K562 (cell line): ENCODE data around the gene MAPKAPK2. TPM values are rescaled to one million over a fixed set of nuclear protein-coding genes. Genes with fewer than 3 reads are reported as not detected.

Experiments
- ARID1B ChIP-seq: fragments of 450-650 bp; IDR thresholded peaks from 2 replicates; pipeline ENCODE4 v1.6.1; 2016; ENCODE audit warnings: antibody characterized with exemption, mild to moderate bottlenecking, inconsistent platforms
- CBFA2T2 ChIP-seq: fragments of 450-650 bp; conservative IDR thresholded peaks from 2 replicates; pipeline ENCODE4 v1.6.1; 2017; ENCODE audit warnings: mild to moderate bottlenecking
- GATAD2B ChIP-seq: fragments of 450-650 bp; IDR thresholded peaks from 2 replicates; pipeline ENCODE4 v1.6.1; 2017; ENCODE audit warnings: mild to moderate bottlenecking, borderline replicate concordance
- HNRNPL ChIP-seq: fragments of 200-400 bp; formaldehyde crosslinking; IDR thresholded peaks from 2 replicates; pipeline ENCODE4 v1.6.1; 2017; ENCODE audit warnings: low read depth, mild to moderate bottlenecking, low read length
- MTA3 ChIP-seq: fragments of 450-650 bp; formaldehyde crosslinking; IDR thresholded peaks from 2 replicates; pipeline ENCODE4 v1.6.1; 2017; ENCODE audit warnings: mild to moderate bottlenecking, borderline replicate concordance
- RBBP5 ChIP-seq: fragments of 200-600 bp; sonication (generic); IDR thresholded peaks from 2 replicates; pipeline ENCODE4 v1.6.1; 2012; ENCODE audit warnings: borderline replicate concordance, mild to moderate bottlenecking, low read length, control low read depth, inconsistent platforms; ENCODE audit not compliant: insufficient read depth, poor library complexity, severe bottlenecking
- SIN3A ChIP-seq, 2 experiments: fragments of 150-350 bp in 1 of 2; IDR thresholded peaks; 2 replicates each; pipeline ENCODE4 v1.6.1; 2011 to 2016; ENCODE audit warnings: borderline replicate concordance in 2 of 2, low read depth in 2 of 2, low read length in 2 of 2, mild to moderate bottlenecking in 2 of 2, moderate library complexity in 2 of 2; ENCODE audit not compliant: control insufficient read depth in 1 of 2
- SMARCE1 ChIP-seq: fragments of 450-650 bp; IDR thresholded peaks from 2 replicates; pipeline ENCODE4 v1.7.1; 2016; ENCODE audit warnings: mild to moderate bottlenecking
- SPI1 ChIP-seq: IDR thresholded peaks from 2 replicates; pipeline ENCODE4 v1.6.1; 2011; ENCODE audit warnings: low read depth, low read length, control low read depth, borderline replicate concordance
- polyA plus RNA-seq, 8 experiments: library from polyadenylated mRNA; depleted of rRNA in 4 of 8; stranded (reverse) in 5 of 8; unstranded in 3 of 8; fragments of >200 nt; fragmentation: Nextera tagmentation in 2 of 8; fragmentation: Illumina TruSeq in 1 of 8; extraction: Ambion mirVana in 2 of 8; extraction: Trizol in 1 of 8; gene quantifications; 2 replicates each; pipeline versions ENCODE4 v1.2.1 to v1.2.3, GENCODE V29; 2011 to 2014; ENCODE audit warnings: inconsistent platforms in 1 of 8, missing spikeins in 1 of 8
- total RNA-seq, 7 experiments: library from RNA; depleted of rRNA in 6 of 7; stranded (reverse); fragments of >200 nt in 6 of 7; fragmentation: Illumina TruSeq in 2 of 7; extraction: Trizol in 2 of 7; gene quantifications; 2 replicates each; pipeline versions ENCODE4 v1.2.1 to v1.2.3, GENCODE V29; 2011 to 2021; ENCODE audit warnings: low replicate concordance in 1 of 7
- TF ChIP-seq, protein P1 (sequence below): IDR thresholded peaks from 2 replicates; pipeline ENCODE4 v1.6.1; 2016; ENCODE audit warnings: missing genetic modification characterization, missing compliant biosample characterization
- TF ChIP-seq, protein P2 (sequence below): sonication (generic); formaldehyde crosslinking; IDR thresholded peaks from 2 replicates; pipeline ENCODE4 v1.8.1; 2023; ENCODE audit warnings: mild to moderate bottlenecking, missing genetic modification reagents, moderate library complexity
- TF ChIP-seq, protein P3 (sequence below), 2 experiments: fragments of 450-650 bp; formaldehyde crosslinking in 1 of 2; IDR thresholded peaks; 2 replicates each; pipeline versions ENCODE4 v1.4.0 to v1.6.1; 2014 to 2020; ENCODE audit warnings: mild to moderate bottlenecking in 2 of 2, borderline replicate concordance in 1 of 2, low read depth in 1 of 2

The MAPKAPK2 gene
- total and polyA plus RNA-seq, 9 of the 15 experiments (the other 6 are each of a cell fraction or from before 2014, with no cell fraction given) = 0.63 to 94.2 (median 52.1) TPM

DNA sequence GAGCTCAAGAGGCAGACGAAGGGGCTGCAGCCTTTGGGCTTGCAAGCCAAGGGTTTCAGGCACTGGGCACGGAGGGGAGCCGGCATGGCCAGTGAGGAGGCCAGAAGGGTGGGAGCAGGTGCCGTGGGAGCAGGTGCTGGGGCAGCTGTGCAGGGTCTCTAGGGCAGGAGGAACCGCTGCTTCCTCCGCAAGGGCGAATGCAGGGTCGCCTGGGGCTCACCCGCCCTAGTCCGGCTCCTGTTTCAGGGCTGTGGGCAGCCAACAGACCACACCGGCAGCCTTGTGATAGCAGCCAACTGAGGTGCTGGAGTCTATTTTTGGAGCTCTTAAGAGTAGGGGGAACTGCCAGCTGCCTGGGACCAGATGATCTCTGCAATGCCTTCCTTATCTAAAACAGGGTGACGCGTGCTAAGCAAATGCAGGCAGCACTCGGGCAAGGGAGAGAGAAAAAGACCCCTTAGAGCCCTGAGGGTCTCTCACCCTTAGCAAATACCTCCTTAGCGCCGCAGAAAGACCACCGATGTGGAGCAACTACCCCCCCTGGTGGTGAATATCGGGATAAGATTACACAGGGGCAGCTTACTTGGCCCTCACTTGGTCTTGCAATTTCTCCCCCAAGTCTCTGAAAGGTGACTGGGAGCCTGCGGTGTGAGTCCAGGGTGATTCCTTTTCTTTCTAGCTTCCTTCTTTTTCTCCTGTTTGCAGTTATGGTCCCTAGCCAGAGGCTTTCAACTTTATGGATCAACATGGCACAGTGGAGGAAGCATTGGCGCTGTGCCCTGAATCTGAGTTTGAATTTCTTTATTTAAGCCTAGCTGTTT is 20.7 kb upstream of the MAPKAPK2 start (continued):
- TF ChIP-seq SIN3A (IDR thresholded peaks at IDR 0.05; ENCODE audit: borderline replicate concordance in 2 of 2, control insufficient read depth in 1 of 2, low read depth in 2 of 2, low read length in 2 of 2) (0 out of 4 replicates have a peak, but pooled peaks of 1 of the 2 experiments have one; percentile 13), RBBP5 (peak; percentile 54), CBFA2T2 (peak; percentile 61), HNRNPL (no peak), MTA3 (0 out of 2 replicates have a peak, but pooled peaks have one; percentile 41), SMARCE1 (0 out of 2 replicates have a peak, but pooled peaks have one; percentile 51), ARID1B (peak; percentile 62), SPI1 (0 out of 2 replicates have a peak, but pooled peaks have one; percentile 16), GATAD2B (no peak; the same call in 1 of the 2 replicates)
- TF ChIP-seq, protein P1, sequence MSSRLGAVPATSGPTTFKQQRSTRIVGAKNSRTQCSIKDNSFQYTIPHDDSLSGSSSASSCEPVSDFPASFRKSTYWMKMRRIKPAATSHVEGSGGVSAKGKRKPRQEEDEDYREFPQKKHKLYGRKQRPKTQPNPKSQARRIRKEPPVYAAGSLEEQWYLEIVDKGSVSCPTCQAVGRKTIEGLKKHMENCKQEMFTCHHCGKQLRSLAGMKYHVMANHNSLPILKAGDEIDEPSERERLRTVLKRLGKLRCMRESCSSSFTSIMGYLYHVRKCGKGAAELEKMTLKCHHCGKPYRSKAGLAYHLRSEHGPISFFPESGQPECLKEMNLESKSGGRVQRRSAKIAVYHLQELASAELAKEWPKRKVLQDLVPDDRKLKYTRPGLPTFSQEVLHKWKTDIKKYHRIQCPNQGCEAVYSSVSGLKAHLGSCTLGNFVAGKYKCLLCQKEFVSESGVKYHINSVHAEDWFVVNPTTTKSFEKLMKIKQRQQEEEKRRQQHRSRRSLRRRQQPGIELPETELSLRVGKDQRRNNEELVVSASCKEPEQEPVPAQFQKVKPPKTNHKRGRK = no peak
- TF ChIP-seq, protein P2, sequence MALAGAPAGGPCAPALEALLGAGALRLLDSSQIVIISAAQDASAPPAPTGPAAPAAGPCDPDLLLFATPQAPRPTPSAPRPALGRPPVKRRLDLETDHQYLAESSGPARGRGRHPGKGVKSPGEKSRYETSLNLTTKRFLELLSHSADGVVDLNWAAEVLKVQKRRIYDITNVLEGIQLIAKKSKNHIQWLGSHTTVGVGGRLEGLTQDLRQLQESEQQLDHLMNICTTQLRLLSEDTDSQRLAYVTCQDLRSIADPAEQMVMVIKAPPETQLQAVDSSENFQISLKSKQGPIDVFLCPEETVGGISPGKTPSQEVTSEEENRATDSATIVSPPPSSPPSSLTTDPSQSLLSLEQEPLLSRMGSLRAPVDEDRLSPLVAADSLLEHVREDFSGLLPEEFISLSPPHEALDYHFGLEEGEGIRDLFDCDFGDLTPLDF (CRISPR knock-in tag) = 0 out of 2 replicates have a peak, but pooled peaks have one; percentile 69
- TF ChIP-seq, protein P3, sequence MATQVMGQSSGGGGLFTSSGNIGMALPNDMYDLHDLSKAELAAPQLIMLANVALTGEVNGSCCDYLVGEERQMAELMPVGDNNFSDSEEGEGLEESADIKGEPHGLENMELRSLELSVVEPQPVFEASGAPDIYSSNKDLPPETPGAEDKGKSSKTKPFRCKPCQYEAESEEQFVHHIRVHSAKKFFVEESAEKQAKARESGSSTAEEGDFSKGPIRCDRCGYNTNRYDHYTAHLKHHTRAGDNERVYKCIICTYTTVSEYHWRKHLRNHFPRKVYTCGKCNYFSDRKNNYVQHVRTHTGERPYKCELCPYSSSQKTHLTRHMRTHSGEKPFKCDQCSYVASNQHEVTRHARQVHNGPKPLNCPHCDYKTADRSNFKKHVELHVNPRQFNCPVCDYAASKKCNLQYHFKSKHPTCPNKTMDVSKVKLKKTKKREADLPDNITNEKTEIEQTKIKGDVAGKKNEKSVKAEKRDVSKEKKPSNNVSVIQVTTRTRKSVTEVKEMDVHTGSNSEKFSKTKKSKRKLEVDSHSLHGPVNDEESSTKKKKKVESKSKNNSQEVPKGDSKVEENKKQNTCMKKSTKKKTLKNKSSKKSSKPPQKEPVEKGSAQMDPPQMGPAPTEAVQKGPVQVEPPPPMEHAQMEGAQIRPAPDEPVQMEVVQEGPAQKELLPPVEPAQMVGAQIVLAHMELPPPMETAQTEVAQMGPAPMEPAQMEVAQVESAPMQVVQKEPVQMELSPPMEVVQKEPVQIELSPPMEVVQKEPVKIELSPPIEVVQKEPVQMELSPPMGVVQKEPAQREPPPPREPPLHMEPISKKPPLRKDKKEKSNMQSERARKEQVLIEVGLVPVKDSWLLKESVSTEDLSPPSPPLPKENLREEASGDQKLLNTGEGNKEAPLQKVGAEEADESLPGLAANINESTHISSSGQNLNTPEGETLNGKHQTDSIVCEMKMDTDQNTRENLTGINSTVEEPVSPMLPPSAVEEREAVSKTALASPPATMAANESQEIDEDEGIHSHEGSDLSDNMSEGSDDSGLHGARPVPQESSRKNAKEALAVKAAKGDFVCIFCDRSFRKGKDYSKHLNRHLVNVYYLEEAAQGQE (IDR thresholded peaks at IDR 0.05; ENCODE audit: borderline replicate concordance) = peak; percentile 95
- TF ChIP-seq, protein P3 (CRISPR knock-in tag; IDR thresholded peaks at IDR 0.05; ENCODE audit: low read depth) = no peak
